Stomach (tissue), 4 donors: Measurements from ENCODE around the gene OSM.

Experiments
- POLR2A ChIP-seq, 4 donors: fragments of 450-650 bp; IDR thresholded peaks; one replicate each; pipeline ENCODE4 v1.6.1; 2016; ENCODE audit warnings: antibody characterized with exemption in 4 of 4, control low read depth in 2 of 4, mild to moderate bottlenecking in 1 of 4, moderate library complexity in 1 of 4
- TF ChIP-seq, protein P1 (sequence below), 7 experiments: fragments of 450-650 bp in 4 of 7; fragments of 200-600 bp in 3 of 7; sonication (generic) in 3 of 7; IDR thresholded peaks; one replicate each; pipeline ENCODE4 v1.5.1; 2016 to 2019; ENCODE audit warnings: antibody characterized with exemption in 7 of 7, control low read depth in 2 of 7, mild to moderate bottlenecking in 1 of 7

DNA sequence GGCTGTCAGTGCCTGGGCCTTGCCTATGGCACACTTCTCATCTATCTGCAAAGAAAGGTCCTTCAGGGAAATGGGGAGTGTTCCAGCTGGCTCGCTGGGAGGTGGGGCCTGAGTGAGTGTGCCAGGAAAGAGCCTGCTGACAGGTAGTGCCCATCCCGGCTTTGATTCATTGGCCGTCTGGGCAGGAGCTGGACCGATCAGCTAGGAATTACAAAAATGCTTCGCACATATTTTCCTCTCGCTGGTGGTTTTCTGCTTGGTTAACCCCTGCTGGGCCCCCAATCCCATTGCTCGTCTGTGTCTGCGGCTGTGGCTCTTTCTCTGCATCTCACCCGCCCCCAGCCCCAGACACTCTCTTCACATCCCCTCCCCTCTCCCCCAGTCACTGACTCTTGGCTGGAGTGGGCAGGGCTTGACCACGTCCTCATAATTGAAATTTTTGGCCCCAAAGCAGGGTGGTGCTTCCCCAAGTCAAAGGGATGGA lies 30.9 kb downstream of the OSM start:
- no peak for TF ChIP-seq POLR2A (IDR thresholded peaks at IDR 0.05)
- TF ChIP-seq, protein P1, sequence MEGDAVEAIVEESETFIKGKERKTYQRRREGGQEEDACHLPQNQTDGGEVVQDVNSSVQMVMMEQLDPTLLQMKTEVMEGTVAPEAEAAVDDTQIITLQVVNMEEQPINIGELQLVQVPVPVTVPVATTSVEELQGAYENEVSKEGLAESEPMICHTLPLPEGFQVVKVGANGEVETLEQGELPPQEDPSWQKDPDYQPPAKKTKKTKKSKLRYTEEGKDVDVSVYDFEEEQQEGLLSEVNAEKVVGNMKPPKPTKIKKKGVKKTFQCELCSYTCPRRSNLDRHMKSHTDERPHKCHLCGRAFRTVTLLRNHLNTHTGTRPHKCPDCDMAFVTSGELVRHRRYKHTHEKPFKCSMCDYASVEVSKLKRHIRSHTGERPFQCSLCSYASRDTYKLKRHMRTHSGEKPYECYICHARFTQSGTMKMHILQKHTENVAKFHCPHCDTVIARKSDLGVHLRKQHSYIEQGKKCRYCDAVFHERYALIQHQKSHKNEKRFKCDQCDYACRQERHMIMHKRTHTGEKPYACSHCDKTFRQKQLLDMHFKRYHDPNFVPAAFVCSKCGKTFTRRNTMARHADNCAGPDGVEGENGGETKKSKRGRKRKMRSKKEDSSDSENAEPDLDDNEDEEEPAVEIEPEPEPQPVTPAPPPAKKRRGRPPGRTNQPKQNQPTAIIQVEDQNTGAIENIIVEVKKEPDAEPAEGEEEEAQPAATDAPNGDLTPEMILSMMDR (IDR thresholded peaks at IDR 0.05), result no peak
